ENCODE data around the gene MYO9A.

DNA sequence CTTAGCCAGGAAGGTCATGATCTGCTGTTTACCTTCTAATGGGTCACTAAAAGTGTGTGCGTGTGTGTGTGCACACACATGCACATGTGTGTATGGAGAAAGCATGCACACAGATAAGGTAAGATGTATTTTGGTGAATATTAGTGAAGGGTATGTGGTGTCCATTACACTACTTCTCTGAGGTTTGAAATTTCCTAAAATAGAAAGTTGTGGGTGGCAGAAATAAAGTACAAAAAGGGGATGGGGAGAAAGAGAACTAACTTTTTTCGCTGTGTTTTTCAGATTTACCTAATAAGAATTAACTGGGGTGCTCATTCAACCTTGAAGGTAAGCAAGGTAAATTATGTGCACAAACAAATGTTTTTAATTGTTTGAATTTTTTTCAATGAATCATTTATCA lies 332.0 kb downstream of the MYO9A start:
- TF ChIP-seq POLR2A (IDR thresholded peaks at IDR 0.05; ENCODE audit: low read depth, low read length) (no peak), TAF1 (IDR thresholded peaks at IDR 0.05; ENCODE audit: borderline replicate concordance, low read depth, low read length) (no peak)

All from GM12892 (cell line).